ENCODE data around the gene TTLL3.

The TTLL3 gene, protein sequence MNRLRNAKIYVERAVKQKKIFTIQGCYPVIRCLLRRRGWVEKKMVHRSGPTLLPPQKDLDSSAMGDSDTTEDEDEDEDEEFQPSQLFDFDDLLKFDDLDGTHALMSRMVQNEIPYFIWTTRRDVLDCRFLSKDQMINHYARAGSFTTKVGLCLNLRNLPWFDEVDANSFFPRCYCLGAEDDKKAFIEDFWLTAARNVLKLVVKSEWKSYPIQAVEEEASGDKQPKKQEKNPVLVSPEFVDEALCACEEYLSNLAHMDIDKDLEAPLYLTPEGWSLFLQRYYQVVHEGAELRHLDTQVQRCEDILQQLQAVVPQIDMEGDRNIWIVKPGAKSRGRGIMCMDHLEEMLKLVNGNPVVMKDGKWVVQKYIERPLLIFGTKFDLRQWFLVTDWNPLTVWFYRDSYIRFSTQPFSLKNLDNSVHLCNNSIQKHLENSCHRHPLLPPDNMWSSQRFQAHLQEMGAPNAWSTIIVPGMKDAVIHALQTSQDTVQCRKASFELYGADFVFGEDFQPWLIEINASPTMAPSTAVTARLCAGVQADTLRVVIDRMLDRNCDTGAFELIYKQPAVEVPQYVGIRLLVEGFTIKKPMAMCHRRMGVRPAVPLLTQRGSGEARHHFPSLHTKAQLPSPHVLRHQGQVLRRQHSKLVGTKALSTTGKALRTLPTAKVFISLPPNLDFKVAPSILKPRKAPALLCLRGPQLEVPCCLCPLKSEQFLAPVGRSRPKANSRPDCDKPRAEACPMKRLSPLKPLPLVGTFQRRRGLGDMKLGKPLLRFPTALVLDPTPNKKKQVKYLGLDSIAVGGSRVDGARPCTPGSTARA

DNA sequence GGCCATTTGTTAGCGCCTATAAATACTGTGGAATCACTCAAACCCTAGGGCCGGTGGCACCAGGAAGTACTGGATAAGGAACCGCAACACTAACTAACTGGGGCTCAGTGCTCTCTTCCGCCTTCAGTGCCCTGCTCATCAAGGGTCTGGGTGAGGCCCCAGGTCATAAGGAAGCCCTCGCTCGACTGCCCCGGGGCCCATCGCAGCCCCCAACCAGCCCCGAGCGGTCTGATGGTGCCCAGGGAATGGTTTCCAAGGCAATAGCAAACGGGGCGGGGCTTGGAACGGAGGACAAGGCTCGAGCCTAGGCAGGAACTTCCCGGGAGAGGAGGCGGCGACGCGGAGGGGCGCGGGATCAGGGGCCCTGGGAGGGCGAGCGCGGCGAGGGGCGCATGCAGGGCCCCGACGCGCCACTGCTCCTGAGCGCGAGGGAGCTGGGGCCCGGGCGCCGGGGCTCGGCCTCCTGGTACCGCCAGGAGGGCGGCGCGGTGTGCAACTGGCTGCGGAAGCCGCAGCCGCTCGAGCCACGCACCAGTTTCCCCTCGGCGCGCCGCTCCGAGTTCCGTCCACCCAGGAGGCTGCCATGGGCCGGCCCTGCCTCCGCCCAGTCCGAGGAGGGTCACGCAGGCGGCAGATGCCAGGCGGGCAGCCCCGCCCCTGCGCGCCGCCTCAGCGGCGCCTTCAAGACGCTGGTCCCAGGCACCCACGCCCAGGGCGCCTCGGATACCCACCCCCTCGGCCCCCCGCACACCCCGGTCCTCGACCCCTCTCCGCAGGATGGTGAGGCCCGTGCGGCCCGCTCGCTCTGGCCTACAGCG is at the start of gene TTLL3:
Gene TTLL3, plus strand, starts transcription at position 648 of the 818 bp plus-strand sequence. CDS start 400 bp downstream, outside the sequence.
- peak within 1 kb of the TSS; percentile 97 to 98 for H3K27ac ChIP-seq
- H3K4me1 ChIP-seq = peaks cover 0 to 16% (median 13%) of the 10 kb centered on the region in 4 donors
- H3K36me3 ChIP-seq = peaks cover 15 to 50% (median 35%) of the 10 kb centered on the region in 3 donors
- H3K27me3 ChIP-seq = no peaks in the 10 kb centered on the region
- intact Hi-C loops (cut with DNase I; ENCODE audit: low total_unique reads) = no loop called here
- TF ChIP-seq, protein P1, sequence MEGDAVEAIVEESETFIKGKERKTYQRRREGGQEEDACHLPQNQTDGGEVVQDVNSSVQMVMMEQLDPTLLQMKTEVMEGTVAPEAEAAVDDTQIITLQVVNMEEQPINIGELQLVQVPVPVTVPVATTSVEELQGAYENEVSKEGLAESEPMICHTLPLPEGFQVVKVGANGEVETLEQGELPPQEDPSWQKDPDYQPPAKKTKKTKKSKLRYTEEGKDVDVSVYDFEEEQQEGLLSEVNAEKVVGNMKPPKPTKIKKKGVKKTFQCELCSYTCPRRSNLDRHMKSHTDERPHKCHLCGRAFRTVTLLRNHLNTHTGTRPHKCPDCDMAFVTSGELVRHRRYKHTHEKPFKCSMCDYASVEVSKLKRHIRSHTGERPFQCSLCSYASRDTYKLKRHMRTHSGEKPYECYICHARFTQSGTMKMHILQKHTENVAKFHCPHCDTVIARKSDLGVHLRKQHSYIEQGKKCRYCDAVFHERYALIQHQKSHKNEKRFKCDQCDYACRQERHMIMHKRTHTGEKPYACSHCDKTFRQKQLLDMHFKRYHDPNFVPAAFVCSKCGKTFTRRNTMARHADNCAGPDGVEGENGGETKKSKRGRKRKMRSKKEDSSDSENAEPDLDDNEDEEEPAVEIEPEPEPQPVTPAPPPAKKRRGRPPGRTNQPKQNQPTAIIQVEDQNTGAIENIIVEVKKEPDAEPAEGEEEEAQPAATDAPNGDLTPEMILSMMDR (IDR thresholded peaks at IDR 0.05) = no peak
- peak; percentile 84 to 91 for DNase-seq
- H3K9me3 ChIP-seq = no peaks in the 10 kb centered on the region
- H3K4me3 ChIP-seq = peak within 1 kb of the TSS; percentile 77 to 80

DNA sequence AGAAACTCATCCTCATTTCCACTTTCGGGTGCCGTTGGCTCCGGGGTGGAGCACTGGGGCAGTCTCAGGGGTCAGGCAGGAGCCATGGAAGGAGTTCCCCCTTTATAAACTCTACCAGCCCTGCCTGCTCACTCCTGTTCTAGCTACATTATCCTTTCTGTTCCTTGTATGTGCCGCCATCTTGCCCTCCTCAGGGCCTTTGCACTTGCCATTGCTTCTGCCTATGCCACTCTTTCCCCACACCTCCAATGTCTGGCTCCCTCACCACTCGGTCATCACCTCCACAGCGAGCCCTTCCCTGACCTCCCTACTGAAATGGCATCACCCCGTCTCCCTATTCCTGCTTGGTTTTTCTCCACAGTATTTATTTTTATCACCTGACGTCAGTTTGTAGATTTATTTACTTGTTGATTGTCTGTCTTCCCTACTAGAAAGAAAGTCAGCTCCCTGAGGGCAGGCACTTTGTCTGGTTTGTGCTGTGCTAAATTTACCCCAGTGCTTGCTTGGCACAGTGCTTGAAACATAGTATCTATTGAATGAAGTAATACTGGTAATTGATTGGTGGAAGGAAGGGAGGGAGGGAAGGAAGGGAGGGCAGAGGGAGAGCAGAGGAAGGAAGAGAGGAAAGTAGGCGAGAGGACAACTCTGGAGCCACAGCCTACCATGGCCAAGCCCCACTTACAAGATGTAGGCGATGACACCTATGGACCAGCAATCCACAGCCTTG is 49.1 kb upstream of the TTLL3 start:
- no peak overlapping the region for H3K27ac ChIP-seq
- H3K4me3 ChIP-seq = no peak overlapping the region
- TF ChIP-seq, protein P1 (IDR thresholded peaks at IDR 0.05) = no peak
- H3K27me3 ChIP-seq = no peaks in the 10 kb centered on the region
- H3K9me3 ChIP-seq = no peaks in the 10 kb centered on the region
- peaks cover 33 to 89% (median 82%) of the 10 kb centered on the region in 3 donors for H3K36me3 ChIP-seq
- intact Hi-C loops (cut with DNase I; ENCODE audit: low total_unique reads) = no loop called here
- no peaks in the 10 kb centered on the region for H3K4me1 ChIP-seq
- no peak for DNase-seq

DNA sequence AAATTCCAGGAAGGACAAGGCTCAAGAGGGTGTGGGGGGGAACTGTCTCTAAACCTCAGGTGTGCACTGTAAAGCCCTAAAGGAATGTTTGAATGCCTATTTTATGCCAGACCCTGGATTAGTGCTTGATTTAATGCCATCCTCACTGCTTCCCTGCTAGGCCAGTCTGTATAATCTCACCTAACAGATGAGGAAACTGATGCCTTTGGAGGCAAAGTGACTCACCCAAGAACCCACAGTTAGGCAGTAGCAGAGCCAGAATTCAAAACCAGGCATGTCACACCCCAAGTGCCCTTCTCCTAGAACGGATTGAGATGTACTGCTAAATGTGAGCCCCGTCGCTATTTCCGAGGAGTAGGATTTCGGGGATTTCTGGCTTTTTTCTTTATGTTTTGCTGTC is 48.1 kb upstream of the TTLL3 start:
- no peaks in the 10 kb centered on the region for H3K9me3 ChIP-seq
- peaks cover 23 to 82% (median 73%) of the 10 kb centered on the region in 3 donors for H3K36me3 ChIP-seq
- intact Hi-C loops (cut with DNase I; ENCODE audit: low total_unique reads) = no loop called here
- H3K4me3 ChIP-seq = no peak overlapping the region
- TF ChIP-seq, protein P1 (IDR thresholded peaks at IDR 0.05) = no peak
- H3K4me1 ChIP-seq = no peaks in the 10 kb centered on the region
- H3K27me3 ChIP-seq = no peaks in the 10 kb centered on the region
- no peak overlapping the region for H3K27ac ChIP-seq
- no peak for DNase-seq

DNA sequence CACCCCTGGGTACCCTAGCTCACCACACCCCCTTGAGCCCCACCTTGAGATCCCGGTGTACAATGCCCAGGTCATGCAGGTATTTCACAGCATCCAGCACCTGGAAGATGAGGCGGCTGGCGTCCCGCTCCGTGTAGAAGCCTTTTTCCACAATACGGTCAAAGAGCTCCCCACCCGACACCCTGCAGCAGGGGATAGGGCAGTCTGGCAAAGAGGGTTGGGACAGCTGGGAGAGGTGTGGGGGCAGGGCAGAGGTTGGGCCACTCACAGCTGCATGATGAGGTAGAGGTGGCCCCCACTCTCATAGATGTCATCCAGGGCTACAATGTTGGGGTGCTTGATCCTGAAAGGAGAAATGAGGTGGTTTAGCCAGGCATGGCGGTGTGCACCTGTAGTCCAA is 47.2 kb upstream of the TTLL3 start:
- Histone ChIP-seq H3K27ac (no peak overlapping the region), H3K9me3 (no peaks in the 10 kb centered on the region), H3K4me3 (no peak overlapping the region), H3K36me3 (peaks cover 16 to 73% (median 63%) of the 10 kb centered on the region in 3 donors), H3K27me3 (no peaks in the 10 kb centered on the region), H3K4me1 (peaks cover 0 to 9% (median under 1%) of the 10 kb centered on the region in 4 donors)
- DNase-seq = no peak
- TF ChIP-seq, protein P1 (IDR thresholded peaks at IDR 0.05) = no peak
- intact Hi-C loops (cut with DNase I; ENCODE audit: low total_unique reads) = no loop called here
